Neural cell (in vitro differentiated cells): Measurements from ENCODE around the gene SHC2. TPM values are rescaled to one million over a fixed set of nuclear protein-coding genes. Genes with fewer than 3 reads are reported as not detected.

Experiments
- H2AFZ ChIP-seq: fragments of 200-600, 300-800 bp; sonication (generic), shearing (Covaris generic); 2 replicates; pipeline ENCODE4 v1.6.0; 2014; ENCODE audit warnings: low read depth, mild to moderate bottlenecking, antibody characterized with exemption, low read length, moderate library complexity
- H3F3A ChIP-seq: fragments of 200-600 bp; shearing (Covaris generic); 2 replicates; pipeline ENCODE4 v1.6.1; 2016; ENCODE audit warnings: mild to moderate bottlenecking, moderate library complexity, mixed read lengths, antibody characterized with exemption, low read length; ENCODE audit not compliant: insufficient read depth, poor library complexity, severe bottlenecking
- H3K27ac ChIP-seq: fragments of 200-600, 300-800 bp; sonication (generic), shearing (Covaris generic); 2 replicates; pipeline ENCODE4 v1.5.1; 2014; ENCODE audit warnings: mild to moderate bottlenecking, low read length, moderate library complexity
- H3K27me3 ChIP-seq: fragments of 300-800, 200-600 bp; sonication (generic), shearing (Covaris generic); 2 replicates; pipeline ENCODE4 v1.6.0; 2014; ENCODE audit warnings: mild to moderate bottlenecking, low read depth, low read length, moderate library complexity; ENCODE audit not compliant: insufficient read depth
- H3K36me3 ChIP-seq: fragments of 300-800, 200-600 bp; sonication (generic), shearing (Covaris generic); 2 replicates; pipeline ENCODE4 v1.5.1; 2014; ENCODE audit warnings: mild to moderate bottlenecking, antibody characterized with exemption, low read length, moderate library complexity; ENCODE audit not compliant: insufficient read depth
- H3K4me2 ChIP-seq: fragments of 300-800, 200-600 bp; sonication (generic), shearing (Covaris generic); 2 replicates; pipeline ENCODE4 v1.6.0; 2014; ENCODE audit warnings: mild to moderate bottlenecking, low read length
- H3K4me3 ChIP-seq: fragments of 300-800, 200-600 bp; sonication (generic), shearing (Covaris generic); 2 replicates; pipeline ENCODE4 v1.5.1; 2014; ENCODE audit warnings: mild to moderate bottlenecking, low read length, moderate library complexity
- H3K79me2 ChIP-seq: fragments of 200-600 bp; shearing (Covaris generic); replicated peaks from 2 replicates; pipeline ENCODE4 v1.6.0; 2014; ENCODE audit warnings: mild to moderate bottlenecking, low read length, moderate library complexity; ENCODE audit not compliant: insufficient read depth
- H3K9ac ChIP-seq: fragments of 300-800, 200-600 bp; sonication (generic), shearing (Covaris generic); 2 replicates; pipeline ENCODE4 v1.6.1; 2016; ENCODE audit warnings: mild to moderate bottlenecking, low read length, mixed read lengths
- H3K9me2 ChIP-seq: fragments of 200-600 bp; shearing (Covaris generic); 2 replicates; pipeline ENCODE4 v1.6.1; 2016; ENCODE audit warnings: mild to moderate bottlenecking, low read length, mixed read lengths; ENCODE audit not compliant: insufficient read depth
- H3K9me3 ChIP-seq: fragments of 200-600, 300-800 bp; sonication (generic), shearing (Covaris generic); 2 replicates; pipeline ENCODE4 v1.6.1; 2016; ENCODE audit warnings: mild to moderate bottlenecking, mixed run types, low read length, moderate library complexity, mixed read lengths
- H4K20me1 ChIP-seq: fragments of 200-600 bp; shearing (Covaris generic); 2 replicates; pipeline ENCODE4 v1.6.1; 2016; ENCODE audit warnings: mild to moderate bottlenecking, mixed run types; ENCODE audit not compliant: insufficient read depth
- EP300 ChIP-seq: fragments of 450-650 bp; conservative IDR thresholded peaks from 2 replicates; pipeline ENCODE4 v1.6.1; 2014; ENCODE audit warnings: antibody characterized with exemption, mild to moderate bottlenecking, moderate library complexity; ENCODE audit not compliant: poor library complexity, severe bottlenecking
- EZH2 ChIP-seq: fragments of 200-600, 300-800 bp; shearing (Covaris generic), sonication (generic); IDR thresholded peaks from 2 replicates; pipeline ENCODE4 v1.6.1; 2014; ENCODE audit warnings: antibody characterized with exemption, low read length, borderline replicate concordance, mild to moderate bottlenecking; ENCODE audit not compliant: insufficient read depth, poor library complexity, severe bottlenecking
- MXI1 ChIP-seq: fragments of 450-650 bp; conservative IDR thresholded peaks from 2 replicates; pipeline ENCODE4 v1.6.1; 2014; ENCODE audit warnings: antibody characterized with exemption, mild to moderate bottlenecking; ENCODE audit not compliant: poor library complexity, severe bottlenecking
- POLR2AphosphoS5 ChIP-seq: IDR thresholded peaks from 2 replicates; pipeline ENCODE4 v1.6.1; 2012
- RAD21 ChIP-seq: fragments of 450-650 bp; conservative IDR thresholded peaks from 2 replicates; pipeline ENCODE4 v1.6.1; 2014; ENCODE audit warnings: antibody characterized with exemption, mild to moderate bottlenecking, moderate library complexity
- SMC3 ChIP-seq: fragments of 450-650 bp; conservative IDR thresholded peaks from 2 replicates; pipeline ENCODE4 v1.6.1; 2014; ENCODE audit warnings: antibody characterized with exemption, mild to moderate bottlenecking, moderate library complexity; ENCODE audit not compliant: poor library complexity
- TAF1 ChIP-seq: IDR thresholded peaks from 2 replicates; pipeline ENCODE4 v1.6.1; 2012; ENCODE audit warnings: low read depth
- polyA plus RNA-seq: library from polyadenylated mRNA; depleted of rRNA; stranded (reverse); fragments of >200 nt; gene quantifications from 2 replicates; pipeline ENCODE4 v1.2.3, GENCODE V29; 2014
- TF ChIP-seq, protein P1 (sequence below): fragments of 450-650 bp; IDR thresholded peaks from 2 replicates; pipeline ENCODE4 v1.5.1; 2014; ENCODE audit warnings: antibody characterized with exemption, mild to moderate bottlenecking, moderate library complexity; ENCODE audit not compliant: poor library complexity, severe bottlenecking
- TF ChIP-seq, protein P2 (sequence below): IDR thresholded peaks from 2 replicates; pipeline ENCODE4 v1.6.1; 2012; ENCODE audit warnings: borderline replicate concordance

SHC2 gene
- polyA plus RNA-seq, 1 donor from 2014 or later, result 75.8 TPM

DNA sequence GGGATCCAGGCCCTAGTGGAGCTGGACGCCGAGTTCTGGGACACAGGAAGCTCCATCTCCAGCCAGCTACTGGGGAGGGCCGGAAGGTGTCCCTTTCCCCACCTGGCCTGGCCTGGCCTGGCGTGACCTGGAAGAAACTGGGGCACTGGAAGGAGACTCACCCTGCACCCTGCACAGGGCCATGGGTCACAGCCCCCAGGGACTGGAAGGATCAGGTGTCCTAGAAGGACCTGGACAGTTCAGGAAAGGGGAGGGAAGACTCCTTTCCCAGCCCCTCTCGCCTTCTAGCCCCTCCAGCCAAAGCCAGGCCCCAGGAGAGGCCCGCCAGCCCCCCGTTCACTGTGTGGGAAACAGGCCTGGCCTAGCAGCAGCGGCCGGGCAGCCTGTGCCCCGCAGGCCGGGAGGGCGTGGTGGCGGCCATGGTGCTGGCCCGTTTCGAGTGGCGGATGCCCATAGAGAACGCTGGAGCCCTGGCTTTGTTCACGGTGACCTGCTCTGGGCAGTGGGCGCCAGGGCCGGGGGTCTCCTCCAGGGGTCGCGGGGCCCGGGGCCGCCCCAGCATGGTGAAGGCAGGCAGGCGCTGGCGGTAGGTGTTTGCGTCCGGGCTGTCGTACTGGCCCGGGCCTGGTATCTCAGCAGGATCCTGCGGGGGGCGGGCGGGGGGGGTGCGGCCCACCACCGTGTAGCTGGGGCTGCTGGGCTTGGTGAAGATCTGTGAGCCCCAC lies 2.8 kb upstream of the SHC2 start:
- Histone ChIP-seq H3K79me2 (peaks cover 3% of the 10 kb centered on the region), H3K9me2 (no peaks in the 10 kb centered on the region), H3K27ac (no peak overlapping the region), H3K36me3 (no peaks in the 10 kb centered on the region), H3K9ac (no peak overlapping the region), H4K20me1 (no peaks in the 10 kb centered on the region), H3K27me3 (no peaks in the 10 kb centered on the region), H3K9me3 (no peaks in the 10 kb centered on the region), H3K4me3 (no peak overlapping the region), H3F3A (no peaks in the 10 kb centered on the region), H2AFZ (no peak overlapping the region), H3K4me2 (no peak overlapping the region)
- TF ChIP-seq SMC3 (no peak), POLR2AphosphoS5 (no peak), RAD21 (no peak), MXI1 (no peak), EP300 (no peak), TAF1 (no peak), EZH2 (no peak)
- TF ChIP-seq, protein P1, sequence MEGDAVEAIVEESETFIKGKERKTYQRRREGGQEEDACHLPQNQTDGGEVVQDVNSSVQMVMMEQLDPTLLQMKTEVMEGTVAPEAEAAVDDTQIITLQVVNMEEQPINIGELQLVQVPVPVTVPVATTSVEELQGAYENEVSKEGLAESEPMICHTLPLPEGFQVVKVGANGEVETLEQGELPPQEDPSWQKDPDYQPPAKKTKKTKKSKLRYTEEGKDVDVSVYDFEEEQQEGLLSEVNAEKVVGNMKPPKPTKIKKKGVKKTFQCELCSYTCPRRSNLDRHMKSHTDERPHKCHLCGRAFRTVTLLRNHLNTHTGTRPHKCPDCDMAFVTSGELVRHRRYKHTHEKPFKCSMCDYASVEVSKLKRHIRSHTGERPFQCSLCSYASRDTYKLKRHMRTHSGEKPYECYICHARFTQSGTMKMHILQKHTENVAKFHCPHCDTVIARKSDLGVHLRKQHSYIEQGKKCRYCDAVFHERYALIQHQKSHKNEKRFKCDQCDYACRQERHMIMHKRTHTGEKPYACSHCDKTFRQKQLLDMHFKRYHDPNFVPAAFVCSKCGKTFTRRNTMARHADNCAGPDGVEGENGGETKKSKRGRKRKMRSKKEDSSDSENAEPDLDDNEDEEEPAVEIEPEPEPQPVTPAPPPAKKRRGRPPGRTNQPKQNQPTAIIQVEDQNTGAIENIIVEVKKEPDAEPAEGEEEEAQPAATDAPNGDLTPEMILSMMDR, result no peak
- TF ChIP-seq, protein P2, sequence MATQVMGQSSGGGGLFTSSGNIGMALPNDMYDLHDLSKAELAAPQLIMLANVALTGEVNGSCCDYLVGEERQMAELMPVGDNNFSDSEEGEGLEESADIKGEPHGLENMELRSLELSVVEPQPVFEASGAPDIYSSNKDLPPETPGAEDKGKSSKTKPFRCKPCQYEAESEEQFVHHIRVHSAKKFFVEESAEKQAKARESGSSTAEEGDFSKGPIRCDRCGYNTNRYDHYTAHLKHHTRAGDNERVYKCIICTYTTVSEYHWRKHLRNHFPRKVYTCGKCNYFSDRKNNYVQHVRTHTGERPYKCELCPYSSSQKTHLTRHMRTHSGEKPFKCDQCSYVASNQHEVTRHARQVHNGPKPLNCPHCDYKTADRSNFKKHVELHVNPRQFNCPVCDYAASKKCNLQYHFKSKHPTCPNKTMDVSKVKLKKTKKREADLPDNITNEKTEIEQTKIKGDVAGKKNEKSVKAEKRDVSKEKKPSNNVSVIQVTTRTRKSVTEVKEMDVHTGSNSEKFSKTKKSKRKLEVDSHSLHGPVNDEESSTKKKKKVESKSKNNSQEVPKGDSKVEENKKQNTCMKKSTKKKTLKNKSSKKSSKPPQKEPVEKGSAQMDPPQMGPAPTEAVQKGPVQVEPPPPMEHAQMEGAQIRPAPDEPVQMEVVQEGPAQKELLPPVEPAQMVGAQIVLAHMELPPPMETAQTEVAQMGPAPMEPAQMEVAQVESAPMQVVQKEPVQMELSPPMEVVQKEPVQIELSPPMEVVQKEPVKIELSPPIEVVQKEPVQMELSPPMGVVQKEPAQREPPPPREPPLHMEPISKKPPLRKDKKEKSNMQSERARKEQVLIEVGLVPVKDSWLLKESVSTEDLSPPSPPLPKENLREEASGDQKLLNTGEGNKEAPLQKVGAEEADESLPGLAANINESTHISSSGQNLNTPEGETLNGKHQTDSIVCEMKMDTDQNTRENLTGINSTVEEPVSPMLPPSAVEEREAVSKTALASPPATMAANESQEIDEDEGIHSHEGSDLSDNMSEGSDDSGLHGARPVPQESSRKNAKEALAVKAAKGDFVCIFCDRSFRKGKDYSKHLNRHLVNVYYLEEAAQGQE, result no peak

DNA sequence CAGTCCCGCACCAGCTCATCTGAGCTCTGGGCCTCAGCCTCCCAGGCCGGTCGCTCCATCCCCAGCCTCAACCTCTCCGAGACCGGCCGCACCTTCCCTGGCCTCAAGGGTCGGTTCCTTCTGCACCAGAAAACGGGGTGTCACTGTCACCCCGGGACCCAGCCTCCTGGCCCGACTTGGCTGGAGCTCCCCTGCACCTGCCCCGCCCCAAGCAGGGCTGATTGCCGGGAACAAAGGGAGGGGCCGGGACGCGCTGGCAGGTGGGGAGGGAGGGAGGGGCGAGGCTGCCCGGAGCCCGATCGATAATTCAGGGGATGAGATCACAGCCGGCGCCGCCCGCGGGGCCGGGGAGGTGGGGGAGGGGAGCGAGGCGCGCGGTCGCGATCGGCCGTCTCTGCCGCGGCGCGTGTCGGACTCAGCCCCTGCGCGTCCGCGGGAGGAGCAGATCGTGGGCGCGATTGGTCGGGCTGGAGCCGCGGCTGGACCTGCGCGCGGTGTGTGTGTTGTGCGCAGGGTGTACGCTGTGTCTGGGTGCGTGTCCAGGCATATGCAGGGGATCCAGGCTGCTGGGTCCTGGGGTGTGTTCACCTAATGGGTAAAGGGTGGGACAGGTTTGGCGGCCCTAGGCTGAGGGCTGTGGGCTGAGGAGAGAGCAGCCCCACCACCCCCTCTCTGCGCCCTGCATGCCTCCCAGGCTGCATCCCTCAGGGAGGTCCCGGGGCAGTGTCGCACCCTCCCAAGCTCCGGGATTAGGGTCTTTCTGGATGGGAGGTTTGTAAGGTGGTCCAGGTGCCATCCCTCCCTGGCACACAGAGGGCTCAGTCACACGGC lies 1.1 kb upstream of the SHC2 start:
- H3K9me2 ChIP-seq, result no peaks in the 10 kb centered on the region
- H3K36me3 ChIP-seq, result no peaks in the 10 kb centered on the region
- peak overlapping the region; percentile 62 for H3K4me3 ChIP-seq
- H3K4me2 ChIP-seq, result no peak overlapping the region
- TF ChIP-seq EZH2, result no peak
- TF ChIP-seq RAD21, result no peak
- TF ChIP-seq MXI1, result no peak
- TF ChIP-seq, protein P1, result no peak
- TF ChIP-seq POLR2AphosphoS5, result peak; percentile 59
- H3K79me2 ChIP-seq, result peaks cover 3% of the 10 kb centered on the region
- no peaks in the 10 kb centered on the region for H3F3A ChIP-seq
- H3K27ac ChIP-seq, result peak overlapping the region; percentile 42
- no peaks in the 10 kb centered on the region for H4K20me1 ChIP-seq
- no peaks in the 10 kb centered on the region for H3K9me3 ChIP-seq
- no peak overlapping the region for H2AFZ ChIP-seq
- H3K27me3 ChIP-seq, result no peaks in the 10 kb centered on the region
- peak overlapping the region; percentile 69 for H3K9ac ChIP-seq
